ENCODE measurements around the gene SLC25A28.
"Not testable (repeated sequence)": the region's sequence is repeated elsewhere in the genome, so short reads cannot be mapped to it uniquely, and the experiment has no call there.

The SLC25A28 gene

DNA sequence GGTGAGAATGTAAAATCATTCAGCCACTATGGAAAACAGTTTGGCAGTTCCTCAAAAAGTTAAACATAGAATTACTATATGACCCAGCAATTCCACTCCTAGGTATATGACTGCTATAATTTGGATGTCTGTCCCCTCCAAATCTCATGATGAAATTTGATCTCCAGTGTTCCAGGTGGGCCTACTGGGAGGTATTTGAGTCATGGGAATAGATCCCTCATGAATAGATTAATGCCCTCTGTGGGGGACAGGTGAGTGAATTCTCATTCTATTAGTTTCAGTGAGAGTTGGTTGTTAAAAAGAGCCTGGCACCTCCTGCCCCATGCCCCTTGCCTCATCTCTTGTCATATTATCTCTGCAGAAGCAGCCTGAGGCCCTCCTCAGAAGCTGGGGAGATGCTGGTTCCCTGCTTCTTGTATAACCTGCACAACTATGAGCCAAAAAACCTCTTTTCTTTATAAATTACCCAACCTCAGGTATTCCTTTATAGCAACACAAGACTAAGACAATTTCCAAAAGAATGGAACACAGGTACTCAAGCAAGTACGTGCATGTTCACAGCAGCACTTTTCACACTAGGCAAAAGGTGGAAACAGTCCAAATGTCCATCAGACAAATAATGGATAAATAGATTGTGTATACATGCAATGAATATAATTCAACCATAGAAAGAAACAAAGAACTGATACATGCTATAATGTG is 8.8 kb upstream of the SLC25A28 start:
- DNase-seq (ENCODE audit: low read depth, low spot score): no peak

DNA sequence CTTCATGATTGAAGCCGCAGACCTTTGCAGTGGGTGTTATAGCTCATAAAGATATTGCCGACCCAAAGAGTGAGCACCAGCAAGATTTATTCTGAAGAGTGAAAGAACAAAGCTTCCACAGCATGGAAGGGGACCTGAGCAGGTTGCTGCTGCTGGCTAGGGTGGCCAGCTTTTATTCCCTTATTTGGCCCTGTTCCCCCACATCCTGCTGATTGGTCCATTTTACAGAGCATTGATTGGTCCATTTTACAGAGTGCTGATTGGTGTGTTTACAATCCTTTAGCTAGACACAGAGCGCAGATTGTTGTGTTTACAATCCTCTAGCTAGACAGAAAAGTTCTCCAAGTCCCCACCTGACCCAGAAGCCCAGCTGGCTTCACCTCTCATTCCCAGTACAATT is 4.9 kb upstream of the SLC25A28 start:
- not testable (repeated sequence) for DNase-seq (ENCODE audit: low read depth, low spot score)

DNA sequence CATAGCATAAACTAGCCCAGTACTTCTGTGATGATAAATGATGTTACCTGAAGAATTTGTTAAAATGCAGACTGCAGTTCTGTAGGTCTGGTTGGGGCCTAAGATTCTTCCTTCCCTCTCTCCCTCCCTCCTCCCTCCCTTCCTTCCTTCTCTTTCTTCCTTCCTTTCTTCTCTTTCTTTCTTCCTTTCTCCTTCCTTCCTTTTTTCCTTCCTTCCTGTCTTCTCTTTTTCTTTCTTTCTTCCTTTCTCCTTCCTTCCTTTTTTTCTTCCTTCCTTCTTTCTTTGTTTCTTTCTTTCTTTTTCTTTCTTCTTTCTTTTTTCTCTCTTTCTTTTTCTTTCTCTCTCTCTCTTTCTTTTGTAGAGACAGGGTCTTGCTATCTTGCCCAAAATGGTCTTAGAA is 3.7 kb upstream of the SLC25A28 start:
- no peak for DNase-seq (ENCODE audit: low read depth, low spot score)

DNA sequence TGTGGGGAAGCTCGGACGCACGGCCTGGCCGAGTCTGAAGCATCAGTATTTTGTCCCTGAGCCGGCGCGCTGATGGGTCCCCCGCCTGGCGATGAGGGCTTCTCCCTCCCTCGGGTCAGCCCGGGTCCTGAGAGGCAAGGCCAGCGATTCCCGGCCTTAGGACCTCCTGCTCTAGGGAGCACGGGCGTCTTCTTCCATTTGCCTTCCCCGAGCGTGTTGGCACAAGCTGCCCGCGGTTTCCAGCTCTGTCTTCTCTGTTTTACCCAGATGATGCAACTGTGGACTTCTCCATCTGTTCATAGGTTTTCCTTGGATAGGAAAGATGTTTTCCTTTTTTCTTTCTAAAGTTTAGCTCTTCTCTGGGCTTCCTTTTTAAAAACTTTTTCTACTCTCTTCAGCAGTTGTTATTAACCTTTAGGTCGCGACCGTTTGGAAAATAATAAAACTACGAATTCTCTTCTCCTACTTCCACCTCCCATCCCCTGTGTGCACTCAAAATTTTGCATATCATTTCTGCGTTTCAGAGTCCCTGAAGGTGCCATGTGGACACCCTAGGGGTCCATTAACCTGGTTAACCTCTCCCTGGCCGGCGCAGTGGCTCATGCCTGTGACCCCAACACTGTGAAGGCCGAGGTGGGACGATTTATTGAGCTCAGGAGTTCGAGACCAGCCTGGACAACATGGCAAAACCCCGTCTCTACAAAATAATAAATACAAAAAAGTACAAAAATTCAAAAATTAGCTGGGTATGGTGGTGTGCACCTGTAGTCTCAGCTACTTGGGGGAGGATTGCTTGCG is 1.4 kb upstream of the SLC25A28 start:
- DNase-seq (ENCODE audit: low read depth, low spot score): peak; percentile 21

DNA sequence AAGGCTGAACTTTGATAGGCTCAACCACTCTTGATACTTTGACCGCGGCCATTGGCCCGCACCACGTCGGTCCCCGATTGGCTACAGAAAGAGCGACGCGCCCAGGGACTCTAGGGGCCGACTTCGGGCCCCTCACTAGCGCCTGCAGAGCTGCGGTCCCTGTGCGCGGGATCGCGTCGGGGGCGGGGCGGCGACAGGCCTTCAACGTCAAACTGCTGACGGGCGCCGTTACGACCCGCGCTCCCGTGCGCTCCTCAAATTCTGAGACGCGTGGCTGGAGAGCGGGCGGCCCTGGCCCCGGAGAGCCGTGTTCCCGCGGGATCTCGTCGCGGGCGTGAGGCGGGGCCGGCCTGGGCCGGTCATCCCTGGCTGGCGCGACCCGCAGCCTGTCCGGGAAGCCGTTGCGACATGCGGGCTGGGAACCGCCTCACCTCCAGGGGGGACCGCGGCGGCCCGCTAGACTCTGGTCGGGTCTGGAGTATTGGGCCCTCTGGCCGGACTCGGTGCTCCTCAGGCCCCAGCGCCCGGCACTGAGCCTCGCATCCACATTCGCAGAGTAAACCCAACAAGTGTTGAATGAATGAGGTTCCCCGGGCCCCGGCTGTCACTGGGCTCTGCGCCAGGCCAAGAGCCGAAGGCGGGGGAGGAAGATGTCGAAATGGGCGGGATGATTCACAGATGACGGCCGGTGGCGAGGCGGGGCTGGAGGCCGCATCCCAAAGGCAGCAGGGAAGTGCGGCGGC is 643 bp upstream of the SLC25A28 start:
- peak; percentile 89 for DNase-seq (ENCODE audit: low read depth, low spot score)

DNA sequence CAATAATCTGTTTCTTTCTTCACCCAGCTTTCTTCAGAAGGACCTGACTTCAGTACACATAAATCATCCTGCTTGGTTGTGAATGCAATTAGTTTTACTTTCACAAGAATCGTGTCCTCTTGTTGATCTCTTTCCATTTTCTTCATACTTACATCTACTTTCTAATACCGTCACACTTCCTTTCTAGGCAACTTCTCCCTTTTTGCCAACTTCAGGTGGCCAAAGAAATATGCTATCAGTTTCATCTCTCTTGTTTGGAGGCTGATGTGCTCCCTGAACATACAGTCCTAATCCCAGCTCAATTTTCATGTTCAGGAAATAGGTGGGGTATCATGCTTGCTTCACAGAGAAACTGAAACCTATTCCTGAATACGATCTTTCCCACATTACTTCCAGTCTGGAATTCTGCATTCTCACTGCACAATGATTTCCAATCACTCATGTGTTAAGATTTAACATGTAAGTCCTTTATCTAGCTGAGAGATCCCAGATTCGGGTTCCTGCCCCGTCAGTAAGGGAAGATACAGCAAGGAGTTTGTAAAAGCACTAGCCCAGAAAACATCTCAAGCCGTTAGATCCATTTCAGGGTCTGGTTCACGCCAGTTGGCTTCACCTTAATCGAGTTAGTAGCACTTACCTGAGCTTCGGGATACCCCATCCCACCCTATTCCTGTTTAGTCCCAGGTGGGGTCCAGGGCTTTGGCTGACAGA is 994 bp downstream of the SLC25A28 start:
- no peak for DNase-seq (ENCODE audit: low read depth, low spot score)

DNA sequence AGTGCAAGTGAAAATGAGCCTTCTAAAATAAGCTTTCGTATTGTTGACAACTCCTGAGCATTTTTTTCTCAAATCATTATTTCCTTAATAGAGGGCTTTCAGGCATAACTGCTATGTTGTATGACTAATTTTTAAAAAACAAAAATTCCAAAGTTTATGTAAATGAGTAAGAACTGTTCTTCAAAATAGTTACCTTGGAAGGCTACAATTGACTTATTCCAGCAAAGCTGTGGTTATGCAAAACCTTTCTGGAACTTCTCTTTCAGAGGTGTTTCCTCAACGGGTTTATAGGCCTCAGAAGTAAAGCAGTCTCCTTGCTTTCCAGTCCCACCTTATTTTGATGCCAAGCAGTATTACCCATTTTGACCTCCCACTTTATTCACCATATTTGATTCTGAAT is 2.5 kb downstream of the SLC25A28 start:
- DNase-seq (ENCODE audit: low read depth, low spot score): no peak

DNA sequence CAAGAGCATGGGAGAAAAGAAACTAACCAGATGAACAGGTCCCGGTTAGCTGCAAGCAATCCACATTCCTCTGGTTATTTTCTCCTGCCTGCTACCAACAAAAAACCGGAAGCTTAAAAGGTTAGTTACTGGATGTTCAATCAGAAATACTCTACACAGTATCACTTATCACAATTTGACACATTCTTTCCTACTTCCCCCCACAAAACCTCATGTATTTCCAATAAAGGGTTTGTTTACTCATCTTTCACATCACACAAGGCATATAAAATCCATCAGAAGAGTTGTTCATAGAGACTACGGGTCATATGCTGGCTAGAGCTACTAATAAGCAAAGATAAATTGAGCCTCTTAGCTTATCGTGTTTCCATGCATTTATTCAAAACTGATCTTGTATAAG is 4.8 kb downstream of the SLC25A28 start:
- DNase-seq (ENCODE audit: low read depth, low spot score): no peak

DNA sequence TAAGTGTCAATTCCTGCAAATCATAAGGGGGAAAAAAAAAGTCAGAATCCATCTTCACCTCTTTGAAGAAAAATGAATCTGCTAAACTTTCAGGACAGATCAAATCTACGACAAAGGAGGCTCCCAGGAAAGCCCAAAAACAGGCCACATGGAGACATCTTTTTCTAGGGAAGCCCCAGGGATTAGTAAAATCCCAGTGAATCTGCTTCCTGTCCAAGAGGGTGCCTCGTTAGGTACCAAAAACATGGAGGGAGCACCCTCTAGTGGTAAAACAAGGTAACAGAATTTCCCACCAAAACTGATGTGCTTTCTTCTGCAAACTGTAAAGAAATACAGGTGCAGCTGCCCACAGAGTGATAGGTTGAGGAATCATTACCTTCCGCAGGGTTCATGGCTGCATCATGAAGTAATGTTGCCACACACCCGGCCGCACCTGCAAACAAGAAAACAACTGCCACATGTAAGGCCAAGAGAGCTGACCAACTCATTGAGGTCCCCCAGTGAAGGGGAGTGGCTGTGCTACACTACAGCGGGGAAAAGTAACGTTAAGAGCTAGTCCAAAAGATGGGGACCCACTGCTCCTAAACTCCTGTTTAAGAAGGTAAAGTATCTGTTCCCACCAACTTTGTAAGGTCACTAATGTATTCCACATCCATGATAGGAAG is 7.9 kb downstream of the SLC25A28 start:
- DNase-seq (ENCODE audit: low read depth, low spot score): peak; percentile 17

DNA sequence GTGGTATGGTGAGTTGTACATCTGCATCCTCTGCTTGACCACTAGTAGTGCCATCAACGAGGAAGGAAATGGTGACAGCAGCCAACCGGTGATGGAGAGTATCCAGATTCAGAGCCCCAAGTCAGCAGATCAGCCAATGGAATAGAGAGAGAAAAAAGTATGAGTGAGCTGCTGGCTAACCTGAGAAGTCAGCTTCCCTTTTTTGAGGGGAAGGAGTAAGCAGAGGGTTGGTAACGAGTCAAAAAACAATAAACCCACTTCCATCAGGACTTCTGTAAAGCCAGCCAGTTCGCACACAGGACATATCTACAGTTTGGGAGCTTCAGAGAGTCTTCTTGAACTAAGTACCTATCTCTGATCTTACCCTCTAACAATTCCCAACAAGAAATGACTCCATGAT is 8.9 kb downstream of the SLC25A28 start:
- no peak for DNase-seq (ENCODE audit: low read depth, low spot score)

DNA sequence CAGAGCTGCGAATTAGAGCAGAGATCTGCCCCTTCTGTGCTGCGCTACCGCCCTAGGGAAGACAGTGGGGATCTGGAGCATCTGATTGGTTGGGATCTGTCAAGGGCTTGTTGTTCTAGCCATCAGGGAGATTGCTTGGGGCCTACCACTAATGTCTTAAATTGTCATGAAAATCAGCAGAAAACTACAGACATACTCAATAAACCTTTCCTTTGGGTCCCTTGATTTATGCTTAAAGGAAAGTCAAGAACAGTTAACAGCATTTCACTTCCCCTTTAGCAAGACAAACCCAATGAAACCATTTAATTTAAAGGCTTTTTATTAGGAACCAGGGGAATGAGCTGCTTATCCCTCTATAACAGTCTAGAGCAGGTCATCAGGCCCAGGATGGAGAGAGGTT is 10.0 kb downstream of the SLC25A28 start:
- no peak for DNase-seq (ENCODE audit: low read depth, low spot score)

DNA sequence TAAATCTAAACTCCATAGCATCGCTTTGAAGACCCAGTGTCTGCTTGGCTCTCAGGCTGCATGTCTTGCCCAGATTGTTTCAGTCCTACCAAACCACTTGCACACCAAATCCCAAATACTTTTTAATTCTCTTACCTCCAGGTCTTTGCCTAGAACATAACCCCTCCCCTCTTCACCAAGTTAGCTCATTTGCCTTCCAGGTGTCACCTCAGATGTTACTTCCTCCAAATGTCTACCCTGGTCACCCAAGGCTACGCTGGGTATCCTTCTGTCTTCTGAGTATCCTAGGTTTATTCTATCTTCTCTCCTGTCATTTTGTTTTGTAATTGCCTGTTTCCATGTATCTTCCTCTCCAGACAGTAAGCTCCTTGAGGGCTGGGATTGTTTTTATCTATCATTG is 11.1 kb downstream of the SLC25A28 start:
- no peak for DNase-seq (ENCODE audit: low read depth, low spot score)

DNA sequence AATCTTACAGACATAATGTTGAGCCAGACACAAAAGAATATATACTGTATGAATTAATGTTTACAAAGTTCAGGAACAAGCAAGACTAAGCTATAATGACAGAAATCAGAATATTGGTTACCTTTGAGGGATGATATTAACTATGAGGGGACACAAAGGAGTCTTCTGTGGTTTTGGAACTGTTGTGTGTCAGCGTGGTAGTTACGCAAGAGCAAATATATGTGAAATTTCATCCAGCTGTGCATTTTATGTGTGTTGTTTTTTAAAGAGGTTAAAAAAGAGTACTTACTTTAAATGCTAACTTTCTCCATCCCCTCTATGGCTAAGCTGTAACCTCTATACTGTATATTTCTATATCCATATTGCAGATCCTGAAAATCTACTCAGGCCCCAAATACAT is 14.9 kb downstream of the SLC25A28 start:
- no peak for DNase-seq (ENCODE audit: low read depth, low spot score)

DNA sequence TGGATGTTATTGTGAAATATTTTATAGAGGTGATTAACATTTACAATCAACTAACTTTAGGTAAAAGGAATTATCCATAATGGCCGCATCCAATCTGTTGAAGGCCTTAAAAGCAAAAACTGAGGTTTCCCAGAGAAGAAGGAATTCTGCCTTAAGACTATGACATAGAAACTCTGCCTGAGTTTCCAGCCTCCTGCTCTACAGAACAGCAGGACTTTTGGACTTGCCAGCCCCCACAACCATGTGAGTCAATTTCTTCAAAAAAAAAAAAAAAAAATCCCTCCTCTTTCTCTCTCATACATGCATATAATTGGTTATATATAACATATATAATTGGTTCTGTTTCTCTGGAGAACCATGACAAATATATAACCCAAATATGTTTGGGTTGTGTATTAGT is 15.4 kb downstream of the SLC25A28 start:
- DNase-seq (ENCODE audit: low read depth, low spot score): no peak

DNA sequence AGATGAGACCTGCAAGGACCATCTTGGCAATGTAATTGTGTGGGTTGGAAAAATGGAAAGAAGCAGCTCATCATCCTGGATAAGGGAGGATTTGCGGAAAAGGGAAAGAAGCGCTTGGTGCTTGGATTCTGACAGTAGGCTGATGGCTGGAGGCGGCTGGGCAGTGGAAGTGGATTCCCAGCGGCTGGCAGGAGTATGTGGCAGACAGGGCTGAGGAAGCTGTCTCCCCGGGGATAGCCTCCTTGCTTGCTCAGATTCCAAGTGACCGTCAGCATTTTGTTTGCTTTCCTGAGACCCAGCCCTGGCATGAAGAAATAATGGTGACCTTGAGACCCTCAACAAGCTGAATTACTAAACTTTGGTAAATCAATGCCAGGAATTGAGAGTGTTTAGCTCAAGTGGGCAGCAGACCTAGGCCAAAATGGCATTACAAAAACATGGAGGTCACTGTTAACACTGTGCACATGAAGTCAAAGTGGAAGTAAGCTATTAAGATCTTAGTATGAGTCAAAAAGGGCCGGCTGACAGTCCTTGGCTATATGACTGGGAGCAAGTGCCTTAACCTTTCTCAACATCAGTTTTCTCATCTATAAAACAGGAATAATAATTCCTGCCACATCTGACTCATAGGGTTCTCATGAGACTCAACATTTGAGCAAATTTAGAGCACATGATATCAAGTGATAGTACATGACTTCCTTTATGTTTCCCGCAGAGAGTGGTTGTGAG is 21.3 kb downstream of the SLC25A28 start:
- no peak for DNase-seq (ENCODE audit: low read depth, low spot score)

DNA sequence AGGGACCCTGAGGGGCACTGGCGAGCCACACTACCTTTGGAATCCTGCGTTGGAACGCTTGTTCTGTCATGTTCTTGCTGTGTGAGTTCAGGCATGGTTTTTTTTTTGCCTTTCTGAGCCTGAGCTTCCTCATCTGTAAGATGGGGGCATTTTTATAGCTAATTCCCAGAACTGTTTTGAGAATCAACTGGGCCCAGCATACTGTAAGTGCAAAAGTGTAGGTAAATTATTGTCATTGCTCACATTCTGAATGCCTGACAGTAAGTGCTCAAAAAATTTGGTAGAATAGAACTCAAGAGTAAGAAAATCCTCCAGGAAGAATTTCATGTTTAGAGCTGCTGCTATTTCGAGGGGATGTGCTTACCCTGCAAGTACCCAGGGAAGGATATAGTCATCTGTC is 22.2 kb downstream of the SLC25A28 start:
- DNase-seq (ENCODE audit: low read depth, low spot score): no peak

DNA sequence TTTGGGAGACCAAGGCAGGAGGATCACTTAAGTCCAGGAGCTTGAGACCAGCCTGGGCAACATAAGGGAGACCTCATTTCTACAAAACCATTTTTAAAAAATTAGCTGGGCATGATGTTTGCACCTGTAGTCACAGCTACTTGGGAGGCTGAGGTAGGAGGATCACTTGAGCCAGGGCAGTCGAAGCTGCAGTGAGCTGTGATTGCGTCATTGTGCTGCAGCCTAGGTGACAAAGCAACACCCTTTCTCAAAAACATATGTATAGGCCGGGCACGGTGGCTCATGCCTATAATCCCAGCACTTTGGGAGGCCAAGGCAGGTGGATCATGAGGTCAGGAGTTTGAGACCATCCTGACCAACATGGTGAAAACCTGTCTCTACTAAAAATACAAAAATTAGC is 23.5 kb downstream of the SLC25A28 start:
- not testable (repeated sequence) for DNase-seq (ENCODE audit: low read depth, low spot score)

DNA sequence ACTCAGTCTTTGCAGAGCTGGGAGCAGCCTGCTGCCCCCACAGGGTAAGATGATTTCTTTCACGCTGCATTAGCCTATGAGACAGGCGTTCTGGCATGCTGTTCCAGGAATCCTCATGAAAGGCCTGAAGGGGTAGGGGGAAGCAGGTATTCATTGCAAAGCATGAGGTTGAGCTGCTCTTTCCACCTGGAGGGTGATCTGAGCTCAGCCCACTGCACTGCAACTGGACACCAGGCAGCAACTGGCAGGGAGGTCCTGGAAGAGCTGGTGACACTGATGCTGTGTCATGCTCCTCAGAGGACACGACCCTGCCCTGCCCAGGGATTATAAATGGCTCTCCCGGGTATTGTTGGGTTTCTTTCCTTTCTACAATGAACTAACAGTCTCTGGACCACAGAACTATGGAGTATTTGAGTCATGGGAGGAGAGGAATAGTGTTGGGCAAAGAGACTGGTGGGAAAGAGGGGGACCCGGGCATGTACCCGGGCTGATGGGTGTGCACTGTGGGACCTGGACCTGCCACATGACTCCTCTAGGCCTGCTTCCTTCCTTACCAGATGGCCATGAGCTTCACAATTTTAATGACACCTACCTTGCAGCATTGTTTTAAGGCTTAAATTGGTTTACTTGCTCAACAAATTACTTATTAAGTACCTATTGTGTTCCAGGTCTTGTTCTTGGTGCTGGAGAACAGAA is 24.3 kb downstream of the SLC25A28 start:
- DNase-seq (ENCODE audit: low read depth, low spot score): no peak

DNA sequence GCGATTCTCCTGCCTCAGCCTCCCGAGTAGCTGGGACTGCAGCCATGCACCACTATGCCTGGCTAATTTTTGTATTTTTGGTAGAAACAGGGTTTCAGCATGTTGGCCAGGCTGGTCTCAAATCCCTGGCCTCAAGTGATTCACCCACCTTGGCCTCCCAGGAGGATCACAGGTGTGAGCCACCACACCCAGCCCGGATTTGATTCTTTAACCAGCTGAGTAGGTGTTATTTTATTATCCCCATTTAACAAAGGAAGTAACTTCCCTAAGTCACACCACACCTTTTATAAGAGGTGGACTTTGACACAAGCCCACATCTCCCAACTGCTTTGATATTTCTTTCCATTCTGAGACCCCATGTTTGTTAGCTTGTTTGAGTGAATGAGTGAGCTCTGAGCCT is 25.0 kb downstream of the SLC25A28 start:
- no peak for DNase-seq (ENCODE audit: low read depth, low spot score)

DNA sequence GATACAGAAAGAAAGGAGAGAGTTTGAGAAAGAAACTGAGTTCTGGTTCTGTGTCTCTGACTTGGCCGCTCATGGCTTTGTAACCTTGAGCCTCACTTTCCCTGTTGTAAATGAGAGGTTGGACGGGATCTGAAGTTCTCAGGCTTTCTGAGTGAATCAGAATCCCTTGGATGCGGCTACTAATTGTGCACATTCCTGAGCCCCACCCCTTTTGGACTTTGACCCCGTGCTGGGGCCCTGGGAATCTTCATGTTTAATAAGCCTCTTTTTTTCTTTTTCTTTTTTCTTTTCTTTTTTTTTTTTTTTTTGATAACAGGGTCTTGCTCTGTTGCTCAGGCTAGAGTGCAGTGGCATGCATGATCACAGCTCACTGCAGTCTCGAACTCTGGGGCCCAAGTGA is 26.9 kb downstream of the SLC25A28 start:
- no peak for DNase-seq (ENCODE audit: low read depth, low spot score)
